HL-60 (cell line): Measurements from ENCODE around the gene GOT1.

Source experiments
- DNase-seq, 2 experiments: peaks; one replicate each; pipeline ENCODE4 v3.0.0-alpha.2; 2010 to 2020; ENCODE audit warnings: low read depth in 1 of 2, low spot score in 1 of 2
- H3K27ac ChIP-seq: fragments of 250-450 bp; sonication (Bioruptor Pico); replicated peaks from 2 replicates; pipeline ENCODE4 v1.5.1; 2020; ENCODE audit warnings: mild to moderate bottlenecking, moderate library complexity
- H3K27me3 ChIP-seq: fragments of 250-450 bp; sonication (Bioruptor Pico); 2 replicates; pipeline ENCODE4 v1.5.1; 2021; ENCODE audit warnings: mild to moderate bottlenecking, moderate library complexity; ENCODE audit not compliant: insufficient read depth, poor library complexity, severe bottlenecking
- H3K4me3 ChIP-seq: replicated peaks from 2 replicates; pipeline ENCODE4 v1.5.1; 2011; ENCODE audit warnings: mild to moderate bottlenecking, control low read depth, low read length; ENCODE audit not compliant: insufficient read depth
- GABPA ChIP-seq: IDR thresholded peaks from 2 replicates; pipeline ENCODE4 v1.6.1; 2012; ENCODE audit warnings: low read depth
- POLR2AphosphoS5 ChIP-seq: IDR thresholded peaks from 2 replicates; pipeline ENCODE4 v1.6.1; 2012; ENCODE audit warnings: low read depth
- SPI1 ChIP-seq: IDR thresholded peaks from 2 replicates; pipeline ENCODE4 v1.6.1; 2012; ENCODE audit warnings: low read depth, mild to moderate bottlenecking, borderline replicate concordance
- TF ChIP-seq, protein P1 (sequence below): IDR thresholded peaks from 2 replicates; pipeline ENCODE4 v1.6.1; 2012; ENCODE audit warnings: low read depth; ENCODE audit not compliant: insufficient replicate concordance
- TF ChIP-seq, protein P2 (sequence below): IDR thresholded peaks from one replicate; pipeline ENCODE4 v1.5.1; 2011; ENCODE audit warnings: low read length, control low read depth, inconsistent platforms; ENCODE audit not compliant: insufficient read depth

GOT1 gene

DNA sequence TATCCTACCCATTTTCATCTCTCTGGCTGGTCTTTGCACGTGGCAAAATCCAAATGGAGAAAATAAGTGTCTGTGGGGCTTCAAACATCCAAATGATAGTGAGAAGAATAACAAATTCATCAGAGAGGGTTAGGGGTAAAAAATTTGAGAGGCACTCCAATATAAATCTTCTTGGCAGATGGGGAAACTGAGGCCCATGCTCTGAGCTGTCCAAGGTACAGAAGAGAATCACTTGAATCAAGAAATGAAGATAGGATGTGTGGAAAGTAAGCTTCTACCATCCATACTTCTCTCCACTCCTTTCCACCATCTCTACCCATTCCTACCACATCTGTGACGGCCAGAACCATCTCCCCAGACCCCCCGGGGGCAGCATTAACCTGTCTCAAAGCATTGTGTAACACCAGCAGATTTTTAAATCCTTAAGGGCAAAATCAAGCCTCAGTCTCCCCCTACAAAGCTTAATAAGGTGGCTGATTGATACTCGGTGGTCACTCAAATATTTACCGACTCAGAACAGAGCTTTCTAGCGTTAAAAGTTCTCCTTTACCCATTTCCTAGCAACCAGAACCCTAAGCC is 818 bp downstream of the GOT1 start:
- Histone ChIP-seq H3K27ac (peak overlapping the region; percentile 66), H3K27me3 (no peaks in the 10 kb centered on the region), H3K4me3 (peak overlapping the region; percentile 75)
- no peak for DNase-seq
- TF ChIP-seq POLR2AphosphoS5: no peak
- TF ChIP-seq, protein P1, sequence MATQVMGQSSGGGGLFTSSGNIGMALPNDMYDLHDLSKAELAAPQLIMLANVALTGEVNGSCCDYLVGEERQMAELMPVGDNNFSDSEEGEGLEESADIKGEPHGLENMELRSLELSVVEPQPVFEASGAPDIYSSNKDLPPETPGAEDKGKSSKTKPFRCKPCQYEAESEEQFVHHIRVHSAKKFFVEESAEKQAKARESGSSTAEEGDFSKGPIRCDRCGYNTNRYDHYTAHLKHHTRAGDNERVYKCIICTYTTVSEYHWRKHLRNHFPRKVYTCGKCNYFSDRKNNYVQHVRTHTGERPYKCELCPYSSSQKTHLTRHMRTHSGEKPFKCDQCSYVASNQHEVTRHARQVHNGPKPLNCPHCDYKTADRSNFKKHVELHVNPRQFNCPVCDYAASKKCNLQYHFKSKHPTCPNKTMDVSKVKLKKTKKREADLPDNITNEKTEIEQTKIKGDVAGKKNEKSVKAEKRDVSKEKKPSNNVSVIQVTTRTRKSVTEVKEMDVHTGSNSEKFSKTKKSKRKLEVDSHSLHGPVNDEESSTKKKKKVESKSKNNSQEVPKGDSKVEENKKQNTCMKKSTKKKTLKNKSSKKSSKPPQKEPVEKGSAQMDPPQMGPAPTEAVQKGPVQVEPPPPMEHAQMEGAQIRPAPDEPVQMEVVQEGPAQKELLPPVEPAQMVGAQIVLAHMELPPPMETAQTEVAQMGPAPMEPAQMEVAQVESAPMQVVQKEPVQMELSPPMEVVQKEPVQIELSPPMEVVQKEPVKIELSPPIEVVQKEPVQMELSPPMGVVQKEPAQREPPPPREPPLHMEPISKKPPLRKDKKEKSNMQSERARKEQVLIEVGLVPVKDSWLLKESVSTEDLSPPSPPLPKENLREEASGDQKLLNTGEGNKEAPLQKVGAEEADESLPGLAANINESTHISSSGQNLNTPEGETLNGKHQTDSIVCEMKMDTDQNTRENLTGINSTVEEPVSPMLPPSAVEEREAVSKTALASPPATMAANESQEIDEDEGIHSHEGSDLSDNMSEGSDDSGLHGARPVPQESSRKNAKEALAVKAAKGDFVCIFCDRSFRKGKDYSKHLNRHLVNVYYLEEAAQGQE: peak; percentile 71

DNA sequence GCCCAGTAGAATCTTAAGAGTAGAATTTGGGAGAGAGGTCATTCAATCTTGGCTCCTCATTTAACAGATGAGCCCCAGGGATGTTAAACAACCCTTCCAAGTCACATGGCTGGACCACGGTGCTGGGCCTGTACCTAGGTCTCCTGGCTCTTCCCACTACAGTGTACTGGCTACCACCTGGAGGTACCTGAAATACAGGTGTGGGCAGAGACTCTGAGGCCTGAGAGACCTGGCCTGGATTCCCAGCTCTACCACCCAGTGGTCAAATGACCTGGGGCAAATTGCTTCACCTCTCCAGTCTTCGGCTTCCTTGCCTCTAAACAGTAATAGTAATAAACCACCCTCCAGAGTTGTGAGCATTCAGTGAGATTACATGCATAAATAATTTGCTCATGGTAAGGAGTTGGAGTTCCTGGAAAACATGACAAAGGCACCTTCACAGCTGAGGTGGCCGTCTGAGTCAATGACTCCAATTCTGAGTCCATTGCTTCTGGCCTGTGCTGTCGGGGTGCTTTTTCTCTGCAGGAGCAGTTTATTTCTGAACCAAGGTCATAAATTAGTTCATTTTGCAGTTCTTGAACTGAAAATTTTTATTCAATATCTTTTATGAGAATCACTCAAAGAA is 2.7 kb downstream of the GOT1 start:
- DNase-seq: no peak
- TF ChIP-seq, protein P2, sequence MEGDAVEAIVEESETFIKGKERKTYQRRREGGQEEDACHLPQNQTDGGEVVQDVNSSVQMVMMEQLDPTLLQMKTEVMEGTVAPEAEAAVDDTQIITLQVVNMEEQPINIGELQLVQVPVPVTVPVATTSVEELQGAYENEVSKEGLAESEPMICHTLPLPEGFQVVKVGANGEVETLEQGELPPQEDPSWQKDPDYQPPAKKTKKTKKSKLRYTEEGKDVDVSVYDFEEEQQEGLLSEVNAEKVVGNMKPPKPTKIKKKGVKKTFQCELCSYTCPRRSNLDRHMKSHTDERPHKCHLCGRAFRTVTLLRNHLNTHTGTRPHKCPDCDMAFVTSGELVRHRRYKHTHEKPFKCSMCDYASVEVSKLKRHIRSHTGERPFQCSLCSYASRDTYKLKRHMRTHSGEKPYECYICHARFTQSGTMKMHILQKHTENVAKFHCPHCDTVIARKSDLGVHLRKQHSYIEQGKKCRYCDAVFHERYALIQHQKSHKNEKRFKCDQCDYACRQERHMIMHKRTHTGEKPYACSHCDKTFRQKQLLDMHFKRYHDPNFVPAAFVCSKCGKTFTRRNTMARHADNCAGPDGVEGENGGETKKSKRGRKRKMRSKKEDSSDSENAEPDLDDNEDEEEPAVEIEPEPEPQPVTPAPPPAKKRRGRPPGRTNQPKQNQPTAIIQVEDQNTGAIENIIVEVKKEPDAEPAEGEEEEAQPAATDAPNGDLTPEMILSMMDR: no peak
- TF ChIP-seq, protein P1: no peak
- TF ChIP-seq POLR2AphosphoS5: no peak
- TF ChIP-seq GABPA: no peak
- no peak for TF ChIP-seq SPI1

DNA sequence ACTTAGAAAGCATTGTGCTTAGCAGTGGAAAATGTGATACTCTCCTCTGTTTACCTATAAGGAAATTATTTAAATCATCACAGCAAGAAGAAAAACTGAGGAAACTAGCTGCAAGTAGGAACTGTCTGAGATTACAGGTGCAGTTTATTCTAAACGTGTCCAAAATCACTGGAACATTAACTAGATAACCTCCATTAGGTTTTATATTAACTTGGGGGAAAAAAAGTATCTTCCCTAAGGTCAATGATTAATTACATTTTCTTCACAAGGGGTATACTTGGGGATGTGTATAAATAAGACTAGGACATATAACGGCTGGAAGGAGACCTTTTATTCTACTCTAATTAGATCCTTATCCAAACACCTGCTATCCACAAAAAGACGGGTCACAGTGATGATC is 3.7 kb downstream of the GOT1 start:
- no peak overlapping the region for H3K4me3 ChIP-seq
- TF ChIP-seq GABPA (no peak), POLR2AphosphoS5 (no peak), SPI1 (no peak)
- TF ChIP-seq, protein P2: no peak
- TF ChIP-seq, protein P1: no peak
- no peak for DNase-seq
- no peaks in the 10 kb centered on the region for H3K27me3 ChIP-seq
- H3K27ac ChIP-seq: no peak overlapping the region

More for the DNA sequence above, 2.7 kb downstream of the GOT1 start:
- Histone ChIP-seq H3K27me3 (no peaks in the 10 kb centered on the region), H3K4me3 (no peak overlapping the region), H3K27ac (no peak overlapping the region)
